GM18907 (cell line): Measurements from ENCODE around the gene ABCA3.
"Not testable (repeated sequence)": the region's sequence is repeated elsewhere in the genome, so short reads cannot be mapped to it uniquely, and the experiment has no call there.

ENCODE experiments used
- ATAC-seq: cut with Tn5 transposase; IDR thresholded peaks from one replicate; pipeline ENCODE4 v1.9.1; 2021; ENCODE audit warnings: mild to moderate bottlenecking, moderate library complexity; ENCODE audit not compliant: unreplicated experiment

The ABCA3 gene

GRCh38 chr16:2263026-2263425 lies 77.5 kb downstream of the ABCA3 start:
- not testable (repeated sequence) for ATAC-seq

GRCh38 chr16:2260250-2260649 lies 80.3 kb downstream of the ABCA3 start:
- ATAC-seq, result no peak

GRCh38 chr16:2258530-2258929 lies 82.0 kb downstream of the ABCA3 start:
- not testable (repeated sequence) for ATAC-seq

GRCh38 chr16:2257726-2258125 lies 82.8 kb downstream of the ABCA3 start:
- ATAC-seq, result no peak

GRCh38 chr16:2256531-2257140 lies 83.9 kb downstream of the ABCA3 start:
- ATAC-seq, result no peak

GRCh38 chr16:2253293-2253692 lies 87.2 kb downstream of the ABCA3 start:
- ATAC-seq, result no peak

- ATAC-seq, result no peak
These were observed 87.8 kb downstream of the ABCA3 start for GRCh38 chr16:2252806-2253148.

GRCh38 chr16:2251296-2252111 lies 89.0 kb downstream of the ABCA3 start, which contains the start of gene ECI1:
Gene ECI1, minus strand, starts transcription at chr16:2251587. Its CDS starts 21 bp downstream, at chr16:2251566.
- ATAC-seq, result peak; percentile 88

- ATAC-seq, result no peak
These were observed 89.8 kb downstream of the ABCA3 start for GRCh38 chr16:2250652-2251295.

- ATAC-seq, result no peak
These were observed 94.1 kb downstream of the ABCA3 start for GRCh38 chr16:2246301-2246885.

GRCh38 chr16:2244926-2245795 lies 95.4 kb downstream of the ABCA3 start:
- ATAC-seq, result no peak

GRCh38 chr16:2244301-2244700 lies 96.2 kb downstream of the ABCA3 start:
- no peak for ATAC-seq

- ATAC-seq, result no peak
These were observed 96.7 kb downstream of the ABCA3 start for GRCh38 chr16:2243781-2244180.

GRCh38 chr16:2243031-2243528 lies 97.4 kb downstream of the ABCA3 start:
- ATAC-seq, result no peak

GRCh38 chr16:2242598-2242997 lies 97.9 kb downstream of the ABCA3 start:
- no peak for ATAC-seq

- not testable (repeated sequence) for ATAC-seq
These were observed 100.2 kb downstream of the ABCA3 start for GRCh38 chr16:2240331-2240730.

GRCh38 chr16:2238838-2239675 lies 101.5 kb downstream of the ABCA3 start:
- ATAC-seq, result no peak

- no peak for ATAC-seq
These were observed 102.2 kb downstream of the ABCA3 start for GRCh38 chr16:2238150-2238837.
